Peyer's patch (tissue), 4 donors: ENCODE measurements around the gene TEDC1.

Experiments
- CTCF ChIP-seq, 6 experiments: fragments of 450-650 bp in 4 of 6; fragments of 200-600 bp in 2 of 6; sonication (generic) in 1 of 6; IDR thresholded peaks; one replicate each; pipeline ENCODE4 v1.5.1; 2017 to 2019; ENCODE audit warnings: antibody characterized with exemption in 6 of 6, mild to moderate bottlenecking in 3 of 6, moderate library complexity in 1 of 6
- POLR2A ChIP-seq, 2 donors: fragments of 450-650 bp; IDR thresholded peaks; one replicate each; pipeline ENCODE4 v1.5.1; 2017; ENCODE audit warnings: antibody characterized with exemption in 2 of 2, mild to moderate bottlenecking in 2 of 2, moderate library complexity in 2 of 2

- TF ChIP-seq POLR2A (IDR thresholded peaks at IDR 0.05) (no peak), CTCF (IDR thresholded peaks at IDR 0.05) (no peak)
Observed at GRCh38 chr14:105507247-105507646, 16.2 kb downstream of the TEDC1 start.
